Tongue (tissue), 2 donors: ENCODE measurements around the gene MRPS10. TPM values are rescaled to one million over a fixed set of nuclear protein-coding genes. Genes with fewer than 3 reads are reported as not detected.
A peak's percentile ranks its signal among the peaks of the same experiment; 100 is the strongest.
"Not testable (repeated sequence)": the region's sequence is repeated elsewhere in the genome, so short reads cannot be mapped to it uniquely, and the experiment has no call there.

Source experiments
- DNase-seq: peaks from one replicate; pipeline ENCODE4 v3.0.0-alpha.2; 2015
- total RNA-seq: library from RNA; depleted of rRNA; stranded (reverse); fragments of >200 nt; gene quantifications from one replicate; pipeline ENCODE4 v1.2.3, GENCODE V29; 2014

MRPS10 gene
- total RNA-seq, 1 donor from 2014 or later: 72.4 TPM

GRCh38 chr6:42176981-42177380, 40.7 kb downstream of the MRPS10 start:
- no peak for DNase-seq

- DNase-seq: no peak
Measured at GRCh38 chr6:42175860-42176259, 41.8 kb downstream of the MRPS10 start.

GRCh38 chr6:42173101-42173500, 44.6 kb downstream of the MRPS10 start, which contains the start of gene GUCA1A:
GUCA1A (plus strand) TSS chr6:42173364; CDS start chr6:42173614, 250 bp downstream.
- DNase-seq: no peak

- DNase-seq: no peak
Measured at GRCh38 chr6:42171813-42172581, 45.7 kb downstream of the MRPS10 start.

GRCh38 chr6:42169780-42170179, 47.9 kb downstream of the MRPS10 start:
- not testable (repeated sequence) for DNase-seq

- DNase-seq: no peak
Measured at GRCh38 chr6:42168650-42169049, 49.0 kb downstream of the MRPS10 start.

GRCh38 chr6:42166444-42167141, 51.1 kb downstream of the MRPS10 start:
- peak; percentile 89 for DNase-seq

- DNase-seq: no peak
Measured at GRCh38 chr6:42165016-42165415, 52.6 kb downstream of the MRPS10 start.

- no peak for DNase-seq
Measured at GRCh38 chr6:42163981-42164380, 53.7 kb downstream of the MRPS10 start.

GRCh38 chr6:42162812-42163211, 54.8 kb downstream of the MRPS10 start:
- DNase-seq: no peak

- DNase-seq: no peak
Measured at GRCh38 chr6:42162384-42162783, 55.3 kb downstream of the MRPS10 start.

- no peak for DNase-seq
Measured at GRCh38 chr6:42159431-42160024, 58.1 kb downstream of the MRPS10 start.

- no peak for DNase-seq
Measured at GRCh38 chr6:42158631-42159030, 59.0 kb downstream of the MRPS10 start.

GRCh38 chr6:42158011-42158410, 59.6 kb downstream of the MRPS10 start:
- DNase-seq: peak; percentile 16

Other genes with a start within 250 kb of the MRPS10 start
- gene TAF8, start 167.3 kb downstream of the MRPS10 start, total RNA-seq: 18.8 TPM
- 8.5 TPM for gene C6orf132, start 75.2 kb downstream of the MRPS10 start, total RNA-seq
- not detected for gene GUCA1A, start 44.5 kb downstream of the MRPS10 start, total RNA-seq
- 5.1 TPM for gene GUCA1B, start 22.9 kb downstream of the MRPS10 start, total RNA-seq
- gene TRERF1, start 234.1 kb upstream of the MRPS10 start, total RNA-seq: 7.1 TPM